ENCODE results near the gene ARHGEF5.

Gene ARHGEF5

DNA sequence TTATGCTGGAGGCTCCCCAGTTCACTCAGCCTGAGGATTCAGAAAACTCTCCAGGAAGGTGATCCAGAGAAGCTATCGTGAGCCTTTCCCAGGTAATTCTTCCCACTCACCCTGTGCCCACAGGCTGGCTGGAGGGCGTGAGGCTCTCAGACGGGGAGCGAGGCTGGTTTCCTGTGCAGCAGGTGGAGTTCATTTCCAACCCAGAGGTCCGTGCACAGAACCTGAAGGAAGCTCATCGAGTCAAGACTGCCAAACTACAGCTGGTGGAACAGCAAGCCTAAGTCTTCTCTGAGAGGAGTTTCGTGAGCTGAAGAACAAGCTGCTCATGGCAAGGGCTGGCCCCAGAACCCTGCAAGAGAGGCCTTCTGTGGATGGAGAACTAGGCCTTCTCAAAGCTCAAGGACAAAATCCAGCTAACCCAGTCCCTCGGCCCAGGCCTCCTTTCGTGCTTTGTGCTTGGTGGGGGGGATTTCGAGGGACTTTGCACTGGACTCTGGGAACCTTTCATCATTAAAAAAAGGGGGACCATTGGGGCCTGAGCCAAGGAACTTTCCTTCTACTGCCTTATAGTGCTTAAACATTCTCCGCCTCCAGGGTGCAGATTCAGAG lies 24.7 kb downstream of the ARHGEF5 start:
- in situ Hi-C loops (cut with MboI; ENCODE audit: low sequenced_read_pairs), result no loop called here

- in situ Hi-C loops (cut with MboI; ENCODE audit: low sequenced_read_pairs), result no loop called here
Measured at GRCh38 chr7:144384071-144384470, 28.9 kb downstream of the ARHGEF5 start.

GRCh38 chr7:144384555-144385245 lies 29.5 kb downstream of the ARHGEF5 start:
- in situ Hi-C loops (cut with MboI; ENCODE audit: low sequenced_read_pairs), result no loop called here

- in situ Hi-C loops (cut with MboI; ENCODE audit: low sequenced_read_pairs), result no loop called here
Measured at GRCh38 chr7:144386741-144387140, 31.5 kb downstream of the ARHGEF5 start.

DNA sequence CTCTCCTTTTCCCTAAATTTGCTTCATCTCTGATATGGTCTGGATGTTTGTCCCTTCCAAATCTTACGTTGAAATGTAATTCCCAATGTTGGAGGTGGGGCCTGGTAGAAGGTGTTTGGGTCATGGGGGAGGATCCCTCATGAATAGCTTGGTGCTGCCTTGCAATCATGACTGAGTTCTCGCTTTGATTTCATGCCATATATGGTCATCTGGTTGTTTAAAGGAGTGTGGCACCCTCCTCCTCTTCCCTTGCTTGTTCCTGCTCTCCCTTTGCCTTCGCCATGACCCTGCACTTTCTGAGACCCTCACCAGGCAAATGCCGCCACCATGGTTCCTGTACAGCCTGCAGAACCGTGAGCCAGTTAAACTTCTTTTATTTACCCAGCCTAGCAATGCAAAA lies 33.7 kb downstream of the ARHGEF5 start:
- in situ Hi-C loops (cut with MboI; ENCODE audit: low sequenced_read_pairs), result no loop called here

GRCh38 chr7:144390481-144390880 lies 35.3 kb downstream of the ARHGEF5 start:
- in situ Hi-C loops (cut with MboI; ENCODE audit: low sequenced_read_pairs), result no loop called here

DNA sequence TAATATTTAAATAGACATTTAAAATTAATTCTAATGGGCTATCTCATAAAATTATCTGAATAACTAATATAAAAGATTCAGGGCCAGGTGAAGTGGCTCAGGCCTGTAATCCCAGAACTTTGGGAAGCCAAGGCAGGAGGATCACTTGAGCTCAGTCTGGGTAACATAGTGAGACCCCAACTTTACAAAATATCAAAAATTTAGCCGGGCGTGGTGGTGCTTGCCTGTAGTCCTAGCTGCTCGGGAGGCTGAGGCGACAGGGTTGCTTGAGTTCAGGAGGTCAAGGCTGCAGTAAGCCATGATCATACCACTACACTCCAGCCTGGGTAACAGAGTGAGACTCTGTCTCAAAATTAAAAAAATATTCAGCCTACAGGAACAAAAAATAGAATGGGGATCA lies 35.8 kb downstream of the ARHGEF5 start:
- in situ Hi-C loops (cut with MboI; ENCODE audit: low sequenced_read_pairs), result no loop called here

DNA sequence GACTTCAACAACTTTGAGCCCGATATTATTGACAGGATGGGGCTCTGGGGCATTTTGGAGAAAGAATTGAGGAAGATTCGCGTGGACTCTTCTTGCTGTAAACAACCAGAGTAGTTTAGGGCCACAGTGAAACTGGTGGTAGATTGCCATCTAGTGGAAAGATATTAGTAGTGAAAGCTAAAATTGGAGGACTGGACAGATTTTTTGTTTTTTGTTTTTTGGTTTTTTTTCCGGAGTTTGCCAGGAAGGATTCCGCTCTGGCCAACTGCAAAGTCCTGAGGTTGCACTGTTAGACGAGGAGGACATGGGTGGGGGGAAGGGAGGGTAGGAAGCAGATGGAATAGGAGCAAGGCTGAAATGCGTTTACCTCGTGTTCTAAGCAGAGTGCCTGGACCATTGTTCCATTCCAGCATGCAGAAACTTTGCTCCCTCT lies 36.6 kb downstream of the ARHGEF5 start:
- in situ Hi-C loops (cut with MboI; ENCODE audit: low sequenced_read_pairs), result no loop called here

DNA sequence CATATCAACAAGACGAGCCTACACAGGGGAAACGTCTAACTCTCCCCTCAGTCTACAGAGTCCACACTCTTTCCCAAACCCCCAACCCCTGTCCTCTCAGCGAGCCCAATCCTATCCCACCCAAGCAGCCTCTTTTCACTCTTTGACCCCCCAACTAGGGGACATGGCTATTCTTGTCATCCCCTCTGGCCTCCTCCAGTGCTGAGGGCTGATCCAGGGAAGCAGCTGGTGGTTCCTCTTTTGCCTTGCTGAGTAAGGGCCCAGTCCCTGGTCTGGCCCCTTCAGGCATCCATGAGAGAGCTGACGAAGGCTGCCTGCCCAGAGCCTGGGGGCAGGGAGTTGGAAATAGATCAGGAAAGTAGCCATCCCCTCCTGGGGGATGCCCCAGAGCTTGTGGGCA lies 41.9 kb downstream of the ARHGEF5 start:
- in situ Hi-C loops (cut with MboI; ENCODE audit: low sequenced_read_pairs), result no loop called here

- in situ Hi-C loops (cut with MboI; ENCODE audit: low sequenced_read_pairs), result no loop called here
Measured at GRCh38 chr7:144398291-144398690, 43.1 kb downstream of the ARHGEF5 start.

DNA sequence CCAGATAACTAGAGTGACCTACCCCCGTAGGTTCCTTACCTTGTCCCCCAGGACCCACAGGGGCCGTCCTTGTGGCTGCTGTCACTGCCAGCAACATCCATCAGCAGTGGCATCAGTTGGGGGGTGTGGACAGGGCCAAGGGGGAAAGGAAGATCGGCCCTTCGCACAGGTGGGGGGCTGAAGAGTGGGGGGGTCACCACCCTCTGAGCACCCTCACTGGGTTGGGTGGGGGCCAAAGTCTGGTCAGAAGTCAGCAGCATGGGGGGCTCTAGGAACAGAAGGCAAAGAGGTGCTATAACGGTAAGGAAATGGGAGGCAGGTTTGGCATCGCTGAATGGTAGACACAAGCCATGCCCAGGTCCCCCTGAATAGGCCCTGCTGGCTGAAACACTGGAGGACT lies 43.7 kb downstream of the ARHGEF5 start:
- in situ Hi-C loops (cut with MboI; ENCODE audit: low sequenced_read_pairs), result no loop called here

DNA sequence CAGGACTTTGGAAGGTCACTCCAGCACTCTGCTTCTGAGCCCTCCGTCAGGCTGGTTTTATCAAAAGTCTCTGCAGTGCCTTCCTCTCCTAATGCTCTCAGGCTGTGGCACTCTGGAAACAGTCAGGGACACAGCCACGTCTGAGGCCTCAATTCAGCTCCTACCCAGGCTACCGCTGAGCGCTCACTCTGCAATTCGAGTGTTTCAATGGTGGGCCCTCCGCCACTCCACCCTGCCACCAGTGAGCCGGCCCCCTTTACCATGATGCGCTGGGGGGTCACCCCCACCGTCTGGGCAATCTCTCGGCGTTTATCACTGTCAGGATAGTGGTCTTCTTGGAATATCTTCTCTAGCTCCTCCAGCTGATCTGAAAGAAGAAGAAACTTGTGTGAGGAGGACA lies 44.7 kb downstream of the ARHGEF5 start:
- in situ Hi-C loops (cut with MboI; ENCODE audit: low sequenced_read_pairs), result no loop called here

DNA sequence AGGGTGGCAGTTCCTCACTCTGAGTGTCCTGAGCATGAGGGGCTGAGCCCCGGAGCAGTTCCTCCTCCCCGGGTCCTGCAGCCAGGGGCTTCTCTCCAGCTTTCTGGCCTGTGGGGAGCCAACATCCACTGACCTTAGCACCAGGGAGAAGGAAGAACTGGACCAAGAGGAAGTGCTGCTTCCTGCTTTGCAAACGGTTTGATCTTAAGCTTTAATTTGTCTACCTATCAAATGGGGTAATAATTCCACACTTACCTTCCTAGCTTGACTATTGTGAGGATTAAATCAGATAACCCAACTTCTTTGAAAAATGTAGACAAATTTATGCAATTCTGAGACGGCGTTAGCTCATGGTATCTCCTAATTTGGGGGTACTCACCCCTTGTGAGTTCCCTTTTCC lies 46.3 kb downstream of the ARHGEF5 start:
- in situ Hi-C loops (cut with MboI; ENCODE audit: low sequenced_read_pairs), result no loop called here

GRCh38 chr7:144403102-144403501 lies 47.9 kb downstream of the ARHGEF5 start:
- in situ Hi-C loops (cut with MboI; ENCODE audit: low sequenced_read_pairs), result no loop called here

- in situ Hi-C loops (cut with MboI; ENCODE audit: low sequenced_read_pairs), result no loop called here
Measured at GRCh38 chr7:144403649-144404061, 48.5 kb downstream of the ARHGEF5 start, which contains the start of gene NOBOX. NOBOX (minus strand) TSS chr7:144403693.

- in situ Hi-C loops (cut with MboI; ENCODE audit: low sequenced_read_pairs), result no loop called here
Measured at GRCh38 chr7:144404946-144405345, 49.7 kb downstream of the ARHGEF5 start.

GRCh38 chr7:144407266-144407931 lies 52.2 kb downstream of the ARHGEF5 start:
- in situ Hi-C loops (cut with MboI; ENCODE audit: low sequenced_read_pairs), result no loop called here

DNA sequence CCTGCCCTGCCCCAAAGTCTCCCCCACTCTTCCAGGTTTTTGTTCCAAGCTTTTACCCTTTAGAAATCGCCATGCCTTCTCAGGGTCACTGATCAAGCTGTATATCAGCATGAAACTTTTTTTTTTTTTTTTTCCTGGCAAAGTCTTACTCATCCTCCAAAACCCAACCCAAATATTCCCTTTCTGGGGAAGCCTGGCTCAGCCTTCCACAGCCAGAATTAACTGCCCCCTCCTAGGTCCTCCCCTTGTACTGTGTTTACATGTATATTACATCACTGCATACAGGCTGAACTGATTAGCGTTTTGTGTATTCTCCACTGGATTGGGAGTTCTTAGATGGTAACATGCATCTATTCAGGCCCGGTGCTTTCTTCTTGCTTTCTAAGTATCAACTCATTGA lies 52.9 kb downstream of the ARHGEF5 start:
- in situ Hi-C loops (cut with MboI; ENCODE audit: low sequenced_read_pairs), result no loop called here

- in situ Hi-C loops (cut with MboI; ENCODE audit: low sequenced_read_pairs), result no loop called here
Measured at GRCh38 chr7:144410441-144410840, 55.2 kb downstream of the ARHGEF5 start.

GRCh38 chr7:144414815-144415214 lies 59.6 kb downstream of the ARHGEF5 start:
- in situ Hi-C loops (cut with MboI; ENCODE audit: low sequenced_read_pairs), result no loop called here

GRCh38 chr7:144415858-144416257 lies 60.7 kb downstream of the ARHGEF5 start:
- in situ Hi-C loops (cut with MboI; ENCODE audit: low sequenced_read_pairs), result no loop called here

DNA sequence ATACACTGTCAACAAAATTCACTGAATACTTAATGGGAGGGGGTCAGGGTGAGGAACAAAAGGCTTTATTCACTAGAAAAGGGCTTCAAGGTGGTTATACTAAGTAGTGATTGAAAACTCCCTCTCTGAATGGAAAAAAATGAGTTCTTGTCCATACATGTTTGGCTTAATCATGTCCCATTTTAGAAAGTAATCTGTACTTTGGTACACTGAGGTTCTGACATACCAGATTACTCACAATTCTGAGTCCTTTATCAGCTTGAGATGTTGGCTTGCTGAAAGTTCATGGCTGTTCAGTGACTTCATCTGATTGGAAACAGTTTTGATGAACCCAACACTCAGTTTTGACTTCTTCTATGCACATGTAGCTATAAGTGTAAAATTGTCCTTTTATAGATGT lies 61.1 kb downstream of the ARHGEF5 start:
- in situ Hi-C loops (cut with MboI; ENCODE audit: low sequenced_read_pairs), result no loop called here
